DOHH2 (cell line): ENCODE results near the gene TAF1.

Experiments used
- H3F3A ChIP-seq: fragments of 200-600 bp; sonication (generic), shearing (Covaris generic); 2 replicates; pipeline ENCODE4 v1.6.0; 2016; ENCODE audit warnings: antibody characterized with exemption, mild to moderate bottlenecking; ENCODE audit not compliant: control insufficient read depth, insufficient read depth
- H3K27ac ChIP-seq: fragments of 200-600 bp; sonication (generic); 2 replicates; pipeline ENCODE4 v1.5.1; 2014; ENCODE audit warnings: low read depth, mild to moderate bottlenecking, low read length, moderate library complexity
- H3K27me3 ChIP-seq: fragments of 200-600 bp; sonication (generic); 2 replicates; pipeline ENCODE4 v1.6.1; 2014; ENCODE audit warnings: mild to moderate bottlenecking, low read length, mixed read lengths; ENCODE audit not compliant: control insufficient read depth
- H3K36me3 ChIP-seq: fragments of 200-600 bp; sonication (generic); 2 replicates; pipeline ENCODE4 v1.6.1; 2014; ENCODE audit warnings: mild to moderate bottlenecking, low read length, moderate library complexity, mixed read lengths; ENCODE audit not compliant: control insufficient read depth
- H3K4me1 ChIP-seq: fragments of 200-600 bp; sonication (generic); 2 replicates; pipeline ENCODE4 v1.6.1; 2014; ENCODE audit warnings: mild to moderate bottlenecking, low read length, mixed read lengths; ENCODE audit not compliant: control insufficient read depth
- H3K4me2 ChIP-seq: fragments of 200-600 bp; sonication (generic); 2 replicates; pipeline ENCODE4 v1.6.0; 2014; ENCODE audit warnings: mild to moderate bottlenecking, low read length, moderate library complexity
- H3K4me3 ChIP-seq: fragments of 200-600 bp; sonication (generic); 2 replicates; pipeline ENCODE4 v1.5.1; 2014; ENCODE audit warnings: mild to moderate bottlenecking, low read length, mixed read lengths
- H3K79me2 ChIP-seq: fragments of 200-600 bp; sonication (generic); 2 replicates; pipeline ENCODE4 v1.6.1; 2014; ENCODE audit warnings: mild to moderate bottlenecking, low read length, mixed read lengths; ENCODE audit not compliant: control insufficient read depth
- H3K9me2 ChIP-seq: fragments of 200-600 bp; sonication (generic); replicated peaks from 2 replicates; pipeline ENCODE4 v1.6.1; 2014; ENCODE audit warnings: mild to moderate bottlenecking, low read length, mixed read lengths; ENCODE audit not compliant: control insufficient read depth
- H3K9me3 ChIP-seq: fragments of 200-600 bp; sonication (generic); 2 replicates; pipeline ENCODE4 v1.6.1; 2014; ENCODE audit warnings: antibody characterized with exemption, low read length, mixed read lengths; ENCODE audit not compliant: control insufficient read depth, insufficient read depth
- H4K20me1 ChIP-seq: fragments of 200-600 bp; sonication (generic); 2 replicates; pipeline ENCODE4 v1.6.0; 2014; ENCODE audit warnings: low read depth, mild to moderate bottlenecking, antibody characterized with exemption, low read length, moderate library complexity; ENCODE audit not compliant: control insufficient read depth, insufficient read depth
- CTCF ChIP-seq: fragments of 200-600 bp; sonication (generic); IDR thresholded peaks from one replicate; pipeline ENCODE4 v1.5.1; 2014; ENCODE audit warnings: antibody characterized with exemption, mild to moderate bottlenecking, low read depth, low read length; ENCODE audit not compliant: poor library complexity, severe bottlenecking
- EZH2phosphoT487 ChIP-seq: fragments of 200-600 bp; sonication (generic); IDR thresholded peaks from 2 replicates; pipeline ENCODE4 v1.6.1; 2017; ENCODE audit warnings: borderline replicate concordance, mild to moderate bottlenecking, antibody characterized with exemption, low read length, moderate library complexity, mixed read lengths

Gene TAF1

DNA sequence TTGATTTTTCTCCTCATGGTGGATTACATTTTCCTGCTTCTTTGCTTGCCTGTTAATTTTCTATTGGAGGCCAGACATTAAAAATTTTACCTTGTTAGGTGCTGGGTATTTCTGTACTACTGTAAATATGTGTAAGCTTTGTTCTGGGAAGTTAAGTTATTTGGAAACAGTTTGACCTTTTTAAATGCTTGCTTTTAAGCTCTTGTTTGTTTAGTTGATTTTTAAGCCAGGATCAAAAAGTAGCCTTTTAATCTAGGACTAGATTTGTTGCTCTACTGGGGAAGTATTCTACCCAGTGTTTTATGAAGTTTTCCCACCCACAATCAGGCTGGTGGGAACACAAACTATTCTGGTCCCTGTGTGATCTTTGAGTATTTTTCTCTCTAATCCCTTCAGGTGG lies 121.7 kb downstream of the TAF1 start:
- no peak overlapping the region for H3K27ac ChIP-seq

DNA sequence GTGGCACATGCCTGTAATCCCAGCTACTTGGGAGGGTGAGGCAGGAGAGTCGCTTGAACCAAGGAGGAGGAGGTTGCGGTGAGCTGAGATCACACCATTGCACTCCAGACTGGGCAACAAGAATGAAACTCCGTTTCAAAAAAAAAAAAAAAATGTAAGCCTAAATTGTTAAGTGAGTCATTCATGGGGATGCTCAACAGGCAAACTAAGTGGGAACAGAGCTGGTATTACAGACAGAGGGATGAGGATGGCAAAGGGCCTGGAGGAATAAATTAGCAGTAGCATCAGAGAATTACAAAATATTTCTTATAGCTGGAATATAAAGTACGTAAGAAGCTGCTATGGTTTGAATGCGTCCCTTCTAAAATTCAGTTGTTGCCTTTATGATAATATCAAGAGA lies 123.4 kb downstream of the TAF1 start:
- peaks cover 12% of the 10 kb centered on the region for H3K4me1 ChIP-seq
- H3K4me3 ChIP-seq = no peak overlapping the region
- H3K4me2 ChIP-seq = no peak overlapping the region
- no peaks in the 10 kb centered on the region for H3K36me3 ChIP-seq
- H3K9me2 ChIP-seq = no peaks in the 10 kb centered on the region
- H4K20me1 ChIP-seq = no peaks in the 10 kb centered on the region
- no peak overlapping the region for H3K27ac ChIP-seq
- no peaks in the 10 kb centered on the region for H3K9me3 ChIP-seq
- no peak for TF ChIP-seq CTCF
- TF ChIP-seq EZH2phosphoT487 = no peak
- peaks cover 9% of the 10 kb centered on the region for H3K27me3 ChIP-seq
- H3K79me2 ChIP-seq = no peaks in the 10 kb centered on the region
- no peaks in the 10 kb centered on the region for H3F3A ChIP-seq

More for the DNA sequence above, 121.7 kb downstream of the TAF1 start:
- H3K9me2 ChIP-seq = no peaks in the 10 kb centered on the region
- H4K20me1 ChIP-seq = no peaks in the 10 kb centered on the region
- H3K27me3 ChIP-seq = peaks cover 9% of the 10 kb centered on the region
- H3K79me2 ChIP-seq = no peaks in the 10 kb centered on the region
- H3K4me3 ChIP-seq = no peak overlapping the region
- peaks cover 12% of the 10 kb centered on the region for H3K4me1 ChIP-seq
- no peaks in the 10 kb centered on the region for H3K9me3 ChIP-seq
- no peak overlapping the region for H3K4me2 ChIP-seq
- no peaks in the 10 kb centered on the region for H3F3A ChIP-seq
- H3K36me3 ChIP-seq = no peaks in the 10 kb centered on the region
- no peak for TF ChIP-seq CTCF
- no peak for TF ChIP-seq EZH2phosphoT487

DNA sequence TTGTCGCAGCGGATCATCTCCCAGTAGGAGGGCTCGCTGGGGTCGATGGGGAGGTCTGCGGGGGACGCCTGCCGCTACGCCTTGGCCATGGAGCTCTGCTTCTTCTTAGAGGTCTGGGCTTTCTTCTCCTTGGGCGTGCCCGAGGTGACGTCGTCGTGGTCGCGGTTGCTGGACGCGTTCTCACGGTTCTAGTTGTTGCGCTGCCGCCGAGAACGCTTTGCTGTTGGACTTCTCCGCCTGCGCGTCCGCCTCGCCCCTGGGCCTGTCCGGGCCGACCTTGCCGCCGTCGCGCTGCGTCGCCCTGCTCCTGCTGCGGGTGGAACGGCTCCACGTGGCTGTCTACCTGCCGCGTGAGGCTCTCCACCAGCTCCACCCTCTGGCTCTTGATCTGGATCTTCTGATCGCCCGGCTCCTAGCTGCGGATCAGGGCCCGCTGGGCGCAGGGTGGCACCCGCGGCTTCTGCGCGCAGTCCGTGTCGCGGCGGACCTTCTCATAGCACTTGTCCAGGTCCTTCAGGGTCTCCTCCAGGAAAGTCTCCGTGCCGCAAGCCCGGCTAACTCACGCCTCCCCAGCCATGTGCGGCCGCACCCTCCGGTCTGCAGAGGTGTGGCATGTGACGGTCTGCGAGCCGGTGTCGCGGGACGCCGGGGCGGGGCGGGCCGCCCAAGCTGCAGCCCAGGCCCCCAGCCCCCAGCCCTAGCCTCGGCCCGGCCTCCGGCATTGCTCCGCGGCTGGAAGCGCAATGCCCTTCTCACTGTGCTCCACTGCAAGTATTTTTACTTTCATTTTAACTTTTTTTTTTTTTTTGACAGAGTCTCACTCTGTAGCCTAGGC lies 126.3 kb downstream of the TAF1 start:
- H4K20me1 ChIP-seq = no peaks in the 10 kb centered on the region
- H3K9me2 ChIP-seq = no peaks in the 10 kb centered on the region
- no peaks in the 10 kb centered on the region for H3F3A ChIP-seq
- no peaks in the 10 kb centered on the region for H3K79me2 ChIP-seq
- no peaks in the 10 kb centered on the region for H3K36me3 ChIP-seq
- TF ChIP-seq EZH2phosphoT487 = no peak
- no peak for TF ChIP-seq CTCF
- no peak overlapping the region for H3K27ac ChIP-seq
- peaks cover 6% of the 10 kb centered on the region; the same call in 1 of the 2 replicates for H3K4me1 ChIP-seq
- peaks cover 9% of the 10 kb centered on the region for H3K27me3 ChIP-seq
- peak overlapping the region; percentile 62 for H3K4me3 ChIP-seq
- H3K9me3 ChIP-seq = no peaks in the 10 kb centered on the region
- H3K4me2 ChIP-seq = peak overlapping the region; percentile 60
